ENCODE results near the gene NRDC. TPM values are rescaled to one million over a fixed set of nuclear protein-coding genes. Genes with fewer than 3 reads are reported as not detected.

The NRDC gene
- polyA plus RNA-seq, 3 donors, result 66.8 to 92.0 (median 74.3) TPM

DNA sequence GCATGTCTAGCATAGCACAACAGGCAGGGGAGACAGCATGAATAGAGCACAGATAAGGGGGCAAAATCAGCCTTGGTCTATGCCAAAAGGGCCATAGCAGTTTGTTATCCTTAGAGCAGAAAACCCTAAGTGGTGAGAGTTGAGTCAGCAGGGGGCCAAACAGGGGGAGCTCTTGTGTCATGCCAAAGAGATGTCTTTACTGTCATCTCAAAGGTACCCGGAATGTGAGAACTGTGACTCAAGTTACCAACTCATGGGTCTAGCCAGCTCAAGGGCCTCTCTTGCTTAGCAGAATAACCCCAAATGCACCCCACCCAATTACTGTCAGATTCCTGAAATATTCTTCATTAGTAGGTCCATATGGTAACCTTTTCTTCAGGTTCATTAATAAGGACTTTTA, 45.9 kb upstream of the NRDC start:
- Histone ChIP-seq H3K79me2 (ENCODE audit: insufficient read depth, low read length) (no peaks in the 10 kb centered on the region), H3K9ac (ENCODE audit: insufficient read depth, low read length, poor library complexity, severe bottlenecking) (no peak overlapping the region), H3K4me3 (replicated peaks in 1 of 3; ENCODE audit: low read depth in 2 of 3, low read length in 3 of 3) (no peak overlapping the region), H3K27me3 (ENCODE audit: control insufficient read depth in 2 of 2, insufficient read depth in 2 of 2, low read length in 2 of 2) (peaks cover 2% of the 10 kb centered on the region in 2 donors), H2AFZ (ENCODE audit: insufficient read depth, low read depth, low read length, poor library complexity, severe bottlenecking) (no peak overlapping the region), H3K4me1 (ENCODE audit: control insufficient read depth in 1 of 2, insufficient read depth in 2 of 2, low read length in 2 of 2) (no peaks in the 10 kb centered on the region), H3K9me3 (replicated peaks in 1 of 2; ENCODE audit: control insufficient read depth in 1 of 2, insufficient read depth in 1 of 2, low read length in 2 of 2) (no peaks in the 10 kb centered on the region), H3K27ac (ENCODE audit: low read depth in 1 of 2, low read length in 2 of 2) (no peak overlapping the region), H3K36me3 (replicated peaks in 1 of 2; ENCODE audit: control insufficient read depth in 1 of 2, insufficient read depth in 2 of 2, low read length in 2 of 2) (no peaks in the 10 kb centered on the region), H4K20me1 (ENCODE audit: insufficient read depth, low read length) (no peaks in the 10 kb centered on the region), H3K4me2 (replicated peaks; ENCODE audit: extremely low read depth, low read length, poor library complexity, severe bottlenecking) (no peak overlapping the region)
- H3K4me3 Mint-ChIP-seq, result no peak overlapping the region
- intact Hi-C loops (cut with micrococcal nuclease), result no loop called here
- TF ChIP-seq, protein P1, sequence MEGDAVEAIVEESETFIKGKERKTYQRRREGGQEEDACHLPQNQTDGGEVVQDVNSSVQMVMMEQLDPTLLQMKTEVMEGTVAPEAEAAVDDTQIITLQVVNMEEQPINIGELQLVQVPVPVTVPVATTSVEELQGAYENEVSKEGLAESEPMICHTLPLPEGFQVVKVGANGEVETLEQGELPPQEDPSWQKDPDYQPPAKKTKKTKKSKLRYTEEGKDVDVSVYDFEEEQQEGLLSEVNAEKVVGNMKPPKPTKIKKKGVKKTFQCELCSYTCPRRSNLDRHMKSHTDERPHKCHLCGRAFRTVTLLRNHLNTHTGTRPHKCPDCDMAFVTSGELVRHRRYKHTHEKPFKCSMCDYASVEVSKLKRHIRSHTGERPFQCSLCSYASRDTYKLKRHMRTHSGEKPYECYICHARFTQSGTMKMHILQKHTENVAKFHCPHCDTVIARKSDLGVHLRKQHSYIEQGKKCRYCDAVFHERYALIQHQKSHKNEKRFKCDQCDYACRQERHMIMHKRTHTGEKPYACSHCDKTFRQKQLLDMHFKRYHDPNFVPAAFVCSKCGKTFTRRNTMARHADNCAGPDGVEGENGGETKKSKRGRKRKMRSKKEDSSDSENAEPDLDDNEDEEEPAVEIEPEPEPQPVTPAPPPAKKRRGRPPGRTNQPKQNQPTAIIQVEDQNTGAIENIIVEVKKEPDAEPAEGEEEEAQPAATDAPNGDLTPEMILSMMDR (IDR thresholded peaks at IDR 0.05), result no peak
- DNase-seq, result no peak
- H3K4me1 Mint-ChIP-seq, result no peaks in the 10 kb centered on the region
- H3K9me3 Mint-ChIP-seq, result peaks cover 0 to 2% (median 0%) of the 10 kb centered on the region in 7 donors
- no peak overlapping the region for H3K27ac Mint-ChIP-seq
- H3K27me3 Mint-ChIP-seq (ENCODE audit: low read depth in 3 of 3), result peaks cover 4 to 16% (median 9%) of the 10 kb centered on the region in 3 donors
- 89% methylated on average over 1 of the region's 1 CpG for WGBS (ENCODE audit: insufficient coverage)
- no peaks in the 10 kb centered on the region for H3K36me3 Mint-ChIP-seq

DNA sequence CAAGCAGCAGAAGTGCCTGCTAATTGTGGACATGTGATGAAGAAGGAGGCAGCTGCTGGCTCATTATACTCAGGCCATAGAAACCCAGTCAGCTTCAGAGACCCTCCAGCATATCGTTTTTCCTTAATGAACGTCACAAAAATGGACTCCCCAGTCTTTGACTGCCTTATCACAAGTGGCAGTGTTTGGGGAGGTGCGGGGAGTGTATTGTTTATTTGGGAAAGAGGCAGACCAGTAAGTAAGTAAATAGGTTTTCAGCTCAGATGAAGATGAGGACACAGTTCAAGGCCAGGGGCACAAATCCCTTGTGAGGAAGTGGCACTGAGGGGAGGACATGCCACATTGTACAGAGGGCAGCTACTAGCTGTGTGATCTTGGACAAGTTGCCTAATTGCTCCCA, 43.5 kb upstream of the NRDC start:
- no peaks in the 10 kb centered on the region for H3K4me1 ChIP-seq (ENCODE audit: control insufficient read depth in 1 of 2, insufficient read depth in 2 of 2, low read length in 2 of 2)
- H3K9me3 Mint-ChIP-seq, result peaks cover 0 to 1% (median 0%) of the 10 kb centered on the region in 7 donors
- no peaks in the 10 kb centered on the region for H3K79me2 ChIP-seq (ENCODE audit: insufficient read depth, low read length)
- H3K4me3 Mint-ChIP-seq, result no peak overlapping the region
- H3K27ac Mint-ChIP-seq, result no peak overlapping the region
- no peaks in the 10 kb centered on the region for H3K36me3 Mint-ChIP-seq
- H3K36me3 ChIP-seq (replicated peaks in 1 of 2; ENCODE audit: control insufficient read depth in 1 of 2, insufficient read depth in 2 of 2, low read length in 2 of 2), result no peaks in the 10 kb centered on the region
- TF ChIP-seq, protein P1 (IDR thresholded peaks at IDR 0.05), result no peak
- no peaks in the 10 kb centered on the region for H3K4me1 Mint-ChIP-seq
- H3K4me3 ChIP-seq (replicated peaks in 1 of 3; ENCODE audit: low read depth in 2 of 3, low read length in 3 of 3), result no peak overlapping the region
- no peaks in the 10 kb centered on the region for H4K20me1 ChIP-seq (ENCODE audit: insufficient read depth, low read length)
- H3K27me3 Mint-ChIP-seq (ENCODE audit: low read depth in 3 of 3), result peaks cover 7 to 15% (median 8%) of the 10 kb centered on the region in 3 donors
- no peak overlapping the region for H3K9ac ChIP-seq (ENCODE audit: insufficient read depth, low read length, poor library complexity, severe bottlenecking)
- H3K4me2 ChIP-seq (replicated peaks; ENCODE audit: extremely low read depth, low read length, poor library complexity, severe bottlenecking), result no peak overlapping the region
- WGBS (ENCODE audit: insufficient coverage), result 89% methylated on average over 1 of the region's 3 CpGs
- H3K9me3 ChIP-seq (replicated peaks in 1 of 2; ENCODE audit: control insufficient read depth in 1 of 2, insufficient read depth in 1 of 2, low read length in 2 of 2), result no peaks in the 10 kb centered on the region
- H2AFZ ChIP-seq (ENCODE audit: insufficient read depth, low read depth, low read length, poor library complexity, severe bottlenecking), result no peak overlapping the region
- no peak for DNase-seq
- intact Hi-C loops (cut with micrococcal nuclease), result no loop called here
- H3K27ac ChIP-seq (ENCODE audit: low read depth in 1 of 2, low read length in 2 of 2), result no peak overlapping the region
- no peaks in the 10 kb centered on the region for H3K27me3 ChIP-seq (ENCODE audit: control insufficient read depth in 2 of 2, insufficient read depth in 2 of 2, low read length in 2 of 2)
